IPS-20b (cell line): ENCODE data around the gene STRIP1.

Experiments
- H3K27ac ChIP-seq: one replicate; pipeline ENCODE4 v1.5.1; 2013; ENCODE audit warnings: low read length
- H3K27me3 ChIP-seq: 2 replicates; pipeline ENCODE4 v1.6.1; 2013; ENCODE audit warnings: mild to moderate bottlenecking, low read length, inconsistent platforms; ENCODE audit not compliant: insufficient read depth
- H3K36me3 ChIP-seq: 2 replicates; pipeline ENCODE4 v1.6.1; 2013; ENCODE audit warnings: low read depth, mild to moderate bottlenecking, inconsistent platforms, low read length, moderate library complexity; ENCODE audit not compliant: insufficient read depth
- H3K4me1 ChIP-seq: 2 replicates; pipeline ENCODE4 v1.6.1; 2013; ENCODE audit warnings: mild to moderate bottlenecking, control low read depth, inconsistent platforms, low read length, moderate library complexity; ENCODE audit not compliant: insufficient read depth
- H3K4me3 ChIP-seq: 2 replicates; pipeline ENCODE4 v1.5.1; 2013; ENCODE audit warnings: mild to moderate bottlenecking, low read length, inconsistent platforms
- H3K9ac ChIP-seq: 2 replicates; pipeline ENCODE4 v1.6.1; 2013; ENCODE audit warnings: low read depth, mild to moderate bottlenecking, inconsistent platforms, low read length, moderate library complexity
- H3K9me3 ChIP-seq: 2 replicates; pipeline ENCODE4 v1.6.1; 2013; ENCODE audit warnings: mild to moderate bottlenecking, low read depth, low read length, inconsistent platforms; ENCODE audit not compliant: insufficient read depth

The STRIP1 gene

GRCh38 chr1:110089561-110090275 lies 55.3 kb downstream of the STRIP1 start:
- Histone ChIP-seq H3K9ac (no peak overlapping the region), H3K4me1 (no peaks in the 10 kb centered on the region; the same call in 1 of the 2 replicates), H3K27ac (no peak overlapping the region), H3K27me3 (peaks cover 46% of the 10 kb centered on the region), H3K4me3 (no peak overlapping the region), H3K36me3 (no peaks in the 10 kb centered on the region), H3K9me3 (no peaks in the 10 kb centered on the region)

GRCh38 chr1:110091381-110091780 lies 57.0 kb downstream of the STRIP1 start:
- no peaks in the 10 kb centered on the region; the same call in 1 of the 2 replicates for H3K4me1 ChIP-seq
- no peaks in the 10 kb centered on the region for H3K9me3 ChIP-seq
- H3K4me3 ChIP-seq, result no peak overlapping the region
- no peaks in the 10 kb centered on the region for H3K36me3 ChIP-seq
- H3K27me3 ChIP-seq, result peaks cover 30% of the 10 kb centered on the region
- no peak overlapping the region for H3K9ac ChIP-seq
- no peak overlapping the region for H3K27ac ChIP-seq

- Histone ChIP-seq H3K27ac (no peak overlapping the region), H3K4me3 (no peak overlapping the region), H3K9me3 (no peaks in the 10 kb centered on the region), H3K4me1 (no peaks in the 10 kb centered on the region; the same call in 1 of the 2 replicates), H3K9ac (no peak overlapping the region), H3K36me3 (no peaks in the 10 kb centered on the region), H3K27me3 (peaks cover 26% of the 10 kb centered on the region)
These were observed 57.4 kb downstream of the STRIP1 start for GRCh38 chr1:110091791-110092190.

- Histone ChIP-seq H3K27me3 (peaks cover 14% of the 10 kb centered on the region), H3K9ac (no peak overlapping the region), H3K36me3 (no peaks in the 10 kb centered on the region), H3K4me1 (no peaks in the 10 kb centered on the region; the same call in 1 of the 2 replicates), H3K9me3 (no peaks in the 10 kb centered on the region), H3K27ac (no peak overlapping the region), H3K4me3 (no peak overlapping the region)
These were observed 58.6 kb downstream of the STRIP1 start for GRCh38 chr1:110092991-110093390.

GRCh38 chr1:110094931-110095654 lies 60.7 kb downstream of the STRIP1 start:
- H3K9me3 ChIP-seq, result no peaks in the 10 kb centered on the region
- H3K27me3 ChIP-seq, result peaks cover 13% of the 10 kb centered on the region; the same call in 1 of the 2 replicates
- no peak overlapping the region for H3K4me3 ChIP-seq
- no peaks in the 10 kb centered on the region for H3K36me3 ChIP-seq
- no peak overlapping the region for H3K27ac ChIP-seq
- no peak overlapping the region for H3K9ac ChIP-seq
- no peaks in the 10 kb centered on the region; the same call in 1 of the 2 replicates for H3K4me1 ChIP-seq

- H3K9me3 ChIP-seq, result no peaks in the 10 kb centered on the region
- no peaks in the 10 kb centered on the region; the same call in 1 of the 2 replicates for H3K27me3 ChIP-seq
- no peak overlapping the region for H3K9ac ChIP-seq
- H3K4me1 ChIP-seq, result no peaks in the 10 kb centered on the region
- no peak overlapping the region for H3K27ac ChIP-seq
- H3K36me3 ChIP-seq, result no peaks in the 10 kb centered on the region
- no peak overlapping the region for H3K4me3 ChIP-seq
These were observed 63.2 kb downstream of the STRIP1 start for GRCh38 chr1:110097507-110098221.

- H3K9ac ChIP-seq, result no peak overlapping the region
- H3K27ac ChIP-seq, result no peak overlapping the region
- no peaks in the 10 kb centered on the region for H3K4me1 ChIP-seq
These were observed 64.0 kb downstream of the STRIP1 start for GRCh38 chr1:110098222-110099026.

GRCh38 chr1:110100335-110100734 lies 65.9 kb downstream of the STRIP1 start:
- Histone ChIP-seq H3K36me3 (no peaks in the 10 kb centered on the region), H3K4me1 (no peaks in the 10 kb centered on the region), H3K4me3 (no peak overlapping the region), H3K27me3 (peaks cover 13% of the 10 kb centered on the region; the same call in 1 of the 2 replicates), H3K9ac (no peak overlapping the region), H3K9me3 (no peaks in the 10 kb centered on the region), H3K27ac (no peak overlapping the region)

More at GRCh38 chr1:110098222-110099026, 64.0 kb downstream of the STRIP1 start:
- H3K9me3 ChIP-seq, result no peaks in the 10 kb centered on the region
- no peak overlapping the region for H3K4me3 ChIP-seq
- H3K36me3 ChIP-seq, result no peaks in the 10 kb centered on the region
- peaks cover 5% of the 10 kb centered on the region; the same call in 1 of the 2 replicates for H3K27me3 ChIP-seq

GRCh38 chr1:110102081-110102480 lies 67.7 kb downstream of the STRIP1 start:
- no peak overlapping the region for H3K9ac ChIP-seq
- no peaks in the 10 kb centered on the region for H3K36me3 ChIP-seq
- no peaks in the 10 kb centered on the region for H3K4me1 ChIP-seq
- H3K27ac ChIP-seq, result no peak overlapping the region
- no peaks in the 10 kb centered on the region for H3K9me3 ChIP-seq
- peaks cover 16% of the 10 kb centered on the region; the same call in 1 of the 2 replicates for H3K27me3 ChIP-seq
- H3K4me3 ChIP-seq, result no peak overlapping the region
